CD4-positive, CD25-positive, alpha-beta regulatory T cell (primary cell): ENCODE data around the gene SMG9. TPM values are rescaled to one million over a fixed set of nuclear protein-coding genes. Genes with fewer than 3 reads are reported as not detected.

ENCODE experiments used
- ATAC-seq, 2 donors: fragments of 150-1000 bp; cut with Tn5 transposase; one replicate each; pipeline ENCODE4 v1.10.0; 2021; ENCODE audit warnings: low read depth in 2 of 2, moderate number of reproducible peaks in 2 of 2, moderate library complexity in 1 of 2
- DNase-seq, 3 donors: peaks; one replicate each; pipeline versions ENCODE4 v3.0.0 to v3.0.0-alpha.2; 2012 to 2022; ENCODE audit warnings: mixed read lengths in 1 of 3
- H3K27ac ChIP-seq: one replicate; pipeline ENCODE4 v1.7.0; 2013; ENCODE audit warnings: mild to moderate bottlenecking, low read length; ENCODE audit not compliant: insufficient read depth, poor library complexity, severe bottlenecking
- H3K27me3 ChIP-seq: one replicate; pipeline ENCODE4 v1.7.0; 2013; ENCODE audit warnings: low read length; ENCODE audit not compliant: control insufficient read depth, insufficient read depth
- H3K36me3 ChIP-seq: one replicate; pipeline ENCODE4 v1.7.0; 2013; ENCODE audit warnings: mild to moderate bottlenecking, low read length, moderate library complexity; ENCODE audit not compliant: control insufficient read depth, insufficient read depth
- H3K4me1 ChIP-seq: 2 replicates; pipeline ENCODE4 v1.7.0; 2013; ENCODE audit warnings: mild to moderate bottlenecking, low read length; ENCODE audit not compliant: insufficient read depth, control insufficient read depth, poor library complexity, severe bottlenecking
- H3K4me3 ChIP-seq: one replicate; pipeline ENCODE4 v1.7.0; 2013; ENCODE audit warnings: low read depth, mild to moderate bottlenecking, low read length, moderate library complexity
- H3K9me3 ChIP-seq, 2 experiments: 1 replicate in 1 of 2; 2 replicates in 1 of 2; pipeline ENCODE4 v1.7.0; 2013; ENCODE audit warnings: low read length in 2 of 2, mild to moderate bottlenecking in 1 of 2, moderate library complexity in 1 of 2; ENCODE audit not compliant: control insufficient read depth in 2 of 2
- H3K27ac Mint-ChIP-seq, 3 donors: one replicate each; pipeline ENCODE4 v1.8.0; 2020 to 2022; ENCODE audit warnings: mild to moderate bottlenecking in 3 of 3, mixed read lengths in 3 of 3, moderate library complexity in 2 of 3
- H3K27me3 Mint-ChIP-seq: one replicate; pipeline ENCODE4 v1.8.0; 2022; ENCODE audit warnings: mild to moderate bottlenecking, mixed read lengths
- H3K36me3 Mint-ChIP-seq: one replicate; pipeline ENCODE4 v1.8.0; 2020; ENCODE audit warnings: mixed read lengths
- H3K4me1 Mint-ChIP-seq, 4 donors: one replicate each; pipeline ENCODE4 v1.8.0; 2020 to 2022; ENCODE audit warnings: mixed read lengths in 4 of 4, mild to moderate bottlenecking in 1 of 4
- H3K4me3 Mint-ChIP-seq, 4 donors: one replicate each; pipeline ENCODE4 v1.8.0; 2020 to 2022; ENCODE audit warnings: mild to moderate bottlenecking in 4 of 4, mixed read lengths in 4 of 4, moderate library complexity in 3 of 4
- H3K9me3 Mint-ChIP-seq, 7 donors: one replicate each; pipeline ENCODE4 v1.8.0; 2020 to 2022; ENCODE audit warnings: mixed read lengths in 7 of 7, mild to moderate bottlenecking in 3 of 7, moderate library complexity in 2 of 7
- polyA plus RNA-seq, 4 donors: library from polyadenylated mRNA; unstranded; fragments of 300-500 nt; fragmentation: Illumina TruSeq; gene quantifications; one replicate each; pipeline ENCODE4 v1.2.3, GENCODE V29; 2021
- total RNA-seq: library from RNA; stranded (reverse); gene quantifications from one replicate; pipeline ENCODE4 v1.2.3, GENCODE V29; 2022

SMG9 gene
- total and polyA plus RNA-seq, 5 donors from 2014 or later = 3.4 to 40.7 (median 5.9) TPM

DNA sequence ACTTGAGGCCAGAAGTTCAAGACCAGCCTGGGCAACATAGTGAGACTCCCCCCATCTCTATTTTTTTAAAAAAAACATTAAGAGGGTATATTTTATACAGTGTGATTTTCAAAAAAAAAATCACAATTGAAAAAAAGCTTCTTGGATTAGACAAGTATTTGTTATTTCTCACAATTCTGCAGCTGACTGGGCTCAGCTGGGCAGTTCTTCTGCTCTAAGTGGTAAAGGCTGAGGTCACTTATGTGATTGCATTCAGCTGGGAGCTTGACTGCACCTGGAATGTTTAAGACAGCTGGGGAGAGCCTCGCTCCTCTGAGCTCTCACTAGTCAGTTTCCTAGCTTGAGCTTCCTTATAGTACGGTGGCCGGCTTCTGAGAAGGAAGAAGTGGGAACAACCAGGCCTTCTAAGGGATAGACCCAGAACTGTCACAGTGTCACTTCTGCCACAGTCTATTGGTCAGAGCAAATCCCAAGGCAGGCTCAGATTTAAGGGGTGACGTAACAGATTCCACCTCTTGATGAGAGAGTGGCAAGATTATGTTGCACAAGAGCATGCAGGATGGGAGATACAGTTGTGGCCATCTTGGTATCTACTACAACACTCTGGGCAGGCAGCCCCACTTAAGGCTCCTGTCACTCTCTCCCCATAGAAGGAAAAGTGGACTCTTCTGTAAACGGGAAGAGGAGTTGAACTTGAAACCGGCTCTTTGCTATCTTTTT lies 58.6 kb downstream of the SMG9 start:
- no peak overlapping the region for H3K4me3 ChIP-seq
- H3K27me3 ChIP-seq = peaks cover 3% of the 10 kb centered on the region
- DNase-seq (no peak), ATAC-seq (no peak)
- peaks cover 2 to 17% (median 8%) of the 10 kb centered on the region in 4 donors for H3K4me1 Mint-ChIP-seq
- no peak overlapping the region for H3K27ac ChIP-seq
- peaks cover 2 to 18% (median 5%) of the 10 kb centered on the region in 7 donors for H3K9me3 Mint-ChIP-seq
- peaks cover 13% of the 10 kb centered on the region for H3K4me1 ChIP-seq
- no peaks in the 10 kb centered on the region for H3K36me3 ChIP-seq
- H3K27ac Mint-ChIP-seq = no peak overlapping the region
- peaks cover 26% of the 10 kb centered on the region for H3K27me3 Mint-ChIP-seq
- peaks cover 3% of the 10 kb centered on the region for H3K36me3 Mint-ChIP-seq
- peaks cover 12 to 13% of the 10 kb centered on the region in 2 experiments for H3K9me3 ChIP-seq
- no peak overlapping the region for H3K4me3 Mint-ChIP-seq

- Mint-ChIP-seq H3K36me3 (no peaks in the 10 kb centered on the region), H3K4me3 (no peak overlapping the region), H3K27me3 (peaks cover 20% of the 10 kb centered on the region), H3K27ac (no peak overlapping the region), H3K4me1 (peaks cover 0 to under 1% (median 0%) of the 10 kb centered on the region in 4 donors), H3K9me3 (peaks cover 2 to 27% (median 8%) of the 10 kb centered on the region in 7 donors)
- Histone ChIP-seq H3K9me3 (peaks cover 21 to 24% of the 10 kb centered on the region in 2 experiments), H3K36me3 (no peaks in the 10 kb centered on the region), H3K4me3 (no peak overlapping the region), H3K27me3 (peaks cover 3% of the 10 kb centered on the region), H3K4me1 (peaks cover 2% of the 10 kb centered on the region), H3K27ac (no peak overlapping the region)
- ATAC-seq = no peak
- no peak for DNase-seq
Measured at GRCh38 chr19:43694553-43694952, 60.2 kb downstream of the SMG9 start.

DNA sequence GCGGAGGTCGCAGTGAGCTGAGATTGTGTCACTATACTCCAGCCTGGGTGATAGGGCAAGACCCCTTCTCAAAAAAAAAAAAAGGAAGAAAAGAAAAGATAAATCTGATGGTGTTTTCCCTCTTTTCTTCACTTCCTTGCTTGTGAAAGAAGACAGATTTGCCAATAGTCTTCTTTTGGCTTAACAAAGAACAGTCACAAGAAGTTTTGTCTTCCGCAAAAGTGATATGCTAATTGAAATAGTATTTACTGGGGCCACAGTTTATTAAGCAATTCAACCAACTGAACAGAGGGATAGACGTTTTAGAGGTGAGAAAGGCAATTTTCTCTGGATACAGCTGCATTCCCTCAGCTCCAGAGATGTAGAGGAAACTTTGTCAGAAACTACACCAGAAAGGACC lies 61.9 kb downstream of the SMG9 start:
- no peak for ATAC-seq
- Mint-ChIP-seq H3K9me3 (peaks cover 2 to 27% (median 8%) of the 10 kb centered on the region in 7 donors), H3K36me3 (no peaks in the 10 kb centered on the region), H3K4me1 (no peaks in the 10 kb centered on the region), H3K4me3 (no peak overlapping the region), H3K27me3 (peaks cover 11% of the 10 kb centered on the region), H3K27ac (no peak overlapping the region)
- H3K9me3 ChIP-seq = peaks cover 21 to 24% of the 10 kb centered on the region in 2 experiments
- peaks cover 2% of the 10 kb centered on the region for H3K27me3 ChIP-seq
- no peak overlapping the region for H3K27ac ChIP-seq
- DNase-seq = no peak
- H3K4me1 ChIP-seq = no peaks in the 10 kb centered on the region
- no peak overlapping the region for H3K4me3 ChIP-seq
- H3K36me3 ChIP-seq = no peaks in the 10 kb centered on the region

DNA sequence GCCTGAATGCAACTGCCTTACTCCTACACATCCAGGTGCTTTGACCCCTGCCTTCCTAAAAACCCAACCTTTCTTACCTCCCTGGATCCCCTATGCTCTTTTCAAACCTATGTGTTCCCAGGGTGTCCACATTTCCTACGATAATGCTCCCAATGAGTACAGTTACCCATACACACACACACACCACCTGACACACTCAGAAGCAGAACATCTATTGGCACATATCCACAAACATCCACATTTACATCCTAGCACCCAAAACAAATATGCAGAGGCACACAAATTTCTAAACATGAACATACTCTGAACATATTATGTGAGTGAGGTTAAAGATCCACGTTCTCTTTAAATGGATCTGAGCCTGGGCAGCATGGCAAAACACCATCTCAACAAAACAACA lies 62.4 kb downstream of the SMG9 start:
- no peaks in the 10 kb centered on the region for H3K36me3 ChIP-seq
- no peaks in the 10 kb centered on the region for H3K36me3 Mint-ChIP-seq
- H3K9me3 Mint-ChIP-seq = peaks cover 2 to 27% (median 8%) of the 10 kb centered on the region in 7 donors
- no peak overlapping the region for H3K27ac ChIP-seq
- H3K27me3 ChIP-seq = no peaks in the 10 kb centered on the region
- no peak overlapping the region for H3K4me3 ChIP-seq
- no peaks in the 10 kb centered on the region for H3K4me1 Mint-ChIP-seq
- no peaks in the 10 kb centered on the region for H3K4me1 ChIP-seq
- DNase-seq (no peak), ATAC-seq (no peak)
- peaks cover 21 to 24% of the 10 kb centered on the region in 2 experiments for H3K9me3 ChIP-seq
- no peak overlapping the region for H3K27ac Mint-ChIP-seq
- peaks cover 7% of the 10 kb centered on the region for H3K27me3 Mint-ChIP-seq
- no peak overlapping the region for H3K4me3 Mint-ChIP-seq

DNA sequence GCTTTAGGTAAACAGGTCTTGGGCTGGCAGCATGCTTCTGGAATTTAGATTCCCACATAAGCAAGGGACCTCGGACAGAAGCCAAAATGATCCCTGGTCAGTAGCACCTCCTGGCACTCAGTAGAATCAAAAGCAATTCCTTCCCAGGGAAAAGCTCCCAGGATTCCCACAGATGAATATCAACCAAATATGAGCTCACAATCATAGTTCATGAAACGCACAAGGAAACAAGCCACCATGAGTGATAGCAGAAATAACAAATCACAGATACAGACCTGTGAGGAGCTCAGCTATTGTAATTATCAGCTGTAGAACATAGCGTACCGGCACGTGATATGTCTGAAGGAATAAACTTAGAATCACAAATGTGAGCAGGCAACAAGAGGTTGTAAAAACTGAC lies 63.0 kb downstream of the SMG9 start:
- no peak overlapping the region for H3K4me3 ChIP-seq
- Mint-ChIP-seq H3K4me3 (no peak overlapping the region), H3K36me3 (no peaks in the 10 kb centered on the region), H3K27ac (no peak overlapping the region), H3K9me3 (peaks cover 2 to 27% (median 8%) of the 10 kb centered on the region in 7 donors), H3K4me1 (no peaks in the 10 kb centered on the region), H3K27me3 (peaks cover 7% of the 10 kb centered on the region)
- DNase-seq (no peak), ATAC-seq (no peak)
- H3K9me3 ChIP-seq = peaks cover 21 to 24% of the 10 kb centered on the region in 2 experiments
- H3K36me3 ChIP-seq = no peaks in the 10 kb centered on the region
- no peak overlapping the region for H3K27ac ChIP-seq
- H3K27me3 ChIP-seq = no peaks in the 10 kb centered on the region
- H3K4me1 ChIP-seq = no peaks in the 10 kb centered on the region

DNA sequence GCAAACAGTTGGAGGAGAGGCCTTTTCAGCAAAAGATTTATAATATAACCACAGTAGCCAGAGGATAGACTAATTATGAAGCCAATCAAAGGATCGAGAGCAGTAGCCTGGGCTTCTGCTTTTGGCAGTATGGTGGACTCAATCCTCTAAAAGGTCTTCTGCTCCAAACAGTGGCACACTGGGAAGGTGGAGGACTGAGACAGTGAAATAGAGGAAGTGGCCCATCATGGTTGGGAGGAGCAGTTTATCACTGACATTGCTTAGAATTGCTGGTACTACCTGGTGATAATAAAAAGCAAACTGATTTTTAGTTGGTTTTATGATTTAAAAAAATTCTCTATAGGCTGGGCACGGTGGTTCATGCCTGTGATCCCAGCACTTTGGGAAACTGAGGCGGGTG lies 63.9 kb downstream of the SMG9 start:
- ATAC-seq (no peak), DNase-seq (no peak)
- Mint-ChIP-seq H3K4me3 (no peak overlapping the region), H3K36me3 (no peaks in the 10 kb centered on the region), H3K9me3 (peaks cover 0 to 22% (median 8%) of the 10 kb centered on the region in 7 donors), H3K27ac (no peak overlapping the region), H3K27me3 (no peaks in the 10 kb centered on the region), H3K4me1 (no peaks in the 10 kb centered on the region)
- peaks cover 21 to 24% of the 10 kb centered on the region in 2 experiments for H3K9me3 ChIP-seq
- no peaks in the 10 kb centered on the region for H3K27me3 ChIP-seq
- no peak overlapping the region for H3K4me3 ChIP-seq
- H3K36me3 ChIP-seq = no peaks in the 10 kb centered on the region
- no peaks in the 10 kb centered on the region for H3K4me1 ChIP-seq
- H3K27ac ChIP-seq = no peak overlapping the region

DNA sequence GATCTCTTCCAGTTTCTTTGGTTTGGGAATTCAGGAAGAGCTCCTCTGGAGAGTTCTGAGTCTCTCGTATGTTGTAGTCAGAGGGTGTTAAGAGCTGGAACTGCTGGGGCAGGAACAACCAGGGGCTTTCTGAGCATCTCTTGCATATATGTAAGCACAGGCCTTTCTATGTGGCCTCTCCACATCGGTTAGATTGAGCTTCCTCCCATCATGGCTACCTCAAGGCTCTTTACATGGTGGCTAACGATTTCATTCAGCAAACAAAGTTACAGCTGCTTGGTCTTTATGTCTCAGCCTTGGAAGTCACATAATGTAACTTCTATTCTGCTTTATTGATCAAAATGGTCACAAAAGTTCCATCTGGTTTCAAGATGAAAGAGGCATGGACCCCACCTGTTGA lies 64.3 kb downstream of the SMG9 start:
- Histone ChIP-seq H3K36me3 (no peaks in the 10 kb centered on the region), H3K27ac (no peak overlapping the region), H3K4me3 (no peak overlapping the region), H3K9me3 (peaks cover 21 to 24% of the 10 kb centered on the region in 2 experiments), H3K4me1 (no peaks in the 10 kb centered on the region), H3K27me3 (no peaks in the 10 kb centered on the region)
- peaks cover 0 to 22% (median 8%) of the 10 kb centered on the region in 7 donors for H3K9me3 Mint-ChIP-seq
- no peak overlapping the region for H3K27ac Mint-ChIP-seq
- DNase-seq (no peak), ATAC-seq (no peak)
- no peaks in the 10 kb centered on the region for H3K36me3 Mint-ChIP-seq
- H3K27me3 Mint-ChIP-seq = no peaks in the 10 kb centered on the region
- no peaks in the 10 kb centered on the region for H3K4me1 Mint-ChIP-seq
- H3K4me3 Mint-ChIP-seq = no peak overlapping the region
